ENCODE data around the gene ACKR2.

Gene ACKR2
- total RNA-seq = 0.07 to 1.3 (median 0.38) reads per million in 9 experiments

GRCh38 chr3:42809202-42809601 is at the start of gene ACKR2:
TSS of gene ACKR2 (plus strand) at chr3:42809445. CDS start at chr3:42864503, 55,058 bp downstream.
- DNase-seq = no peak
- Mint-ChIP-seq H3K27me3 (peaks cover 19 to 44% of the 10 kb centered on the region in 2 donors), H3K4me3 (no peak within 1 kb of the TSS), H3K27ac (no peak within 1 kb of the TSS), H3K36me3 (ENCODE audit: insufficient read depth) (peaks cover 11% of the 10 kb centered on the region), H3K9me3 (no peaks in the 10 kb centered on the region), H3K4me1 (ENCODE audit: low read depth in 2 of 2) (peaks cover 7% of the 10 kb centered on the region in 2 donors)
- no peak for ATAC-seq (replicated peaks)

- Mint-ChIP-seq H3K4me1 (ENCODE audit: low read depth in 2 of 2) (no peaks in the 10 kb centered on the region), H3K36me3 (ENCODE audit: insufficient read depth) (no peaks in the 10 kb centered on the region), H3K27ac (no peak overlapping the region), H3K27me3 (peaks cover 9 to 21% of the 10 kb centered on the region in 2 donors), H3K4me3 (no peak overlapping the region), H3K9me3 (no peaks in the 10 kb centered on the region)
- DNase-seq = no peak
- ATAC-seq (replicated peaks) = no peak
Observed at GRCh38 chr3:42762046-42762724, 47.1 kb upstream of the ACKR2 start.

GRCh38 chr3:42763021-42763420 is 46.2 kb upstream of the ACKR2 start:
- H3K27ac Mint-ChIP-seq = no peak overlapping the region
- no peak for DNase-seq

GRCh38 chr3:42764115-42764514 is 45.1 kb upstream of the ACKR2 start:
- ATAC-seq (replicated peaks) (no peak), DNase-seq (no peak)
- H3K4me3 Mint-ChIP-seq = no peak overlapping the region
- H3K9me3 Mint-ChIP-seq = no peaks in the 10 kb centered on the region
- H3K27me3 Mint-ChIP-seq = peaks cover 0 to 8% of the 10 kb centered on the region in 2 donors
- no peak overlapping the region for H3K27ac Mint-ChIP-seq
- no peaks in the 10 kb centered on the region for H3K4me1 Mint-ChIP-seq (ENCODE audit: low read depth in 2 of 2)
- no peaks in the 10 kb centered on the region for H3K36me3 Mint-ChIP-seq (ENCODE audit: insufficient read depth)

More at GRCh38 chr3:42763021-42763420, 46.2 kb upstream of the ACKR2 start:
- H3K9me3 Mint-ChIP-seq = no peaks in the 10 kb centered on the region
- no peaks in the 10 kb centered on the region for H3K4me1 Mint-ChIP-seq (ENCODE audit: low read depth in 2 of 2)
- H3K4me3 Mint-ChIP-seq = no peak overlapping the region
- no peak for ATAC-seq (replicated peaks)
- no peaks in the 10 kb centered on the region for H3K36me3 Mint-ChIP-seq (ENCODE audit: insufficient read depth)
- peaks cover 9 to 19% of the 10 kb centered on the region in 2 donors for H3K27me3 Mint-ChIP-seq

- H3K27ac Mint-ChIP-seq = no peak overlapping the region
- no peak for ATAC-seq (replicated peaks)
- H3K36me3 Mint-ChIP-seq (ENCODE audit: insufficient read depth) = no peaks in the 10 kb centered on the region
- H3K9me3 Mint-ChIP-seq = no peaks in the 10 kb centered on the region
- no peak overlapping the region for H3K4me3 Mint-ChIP-seq
- no peaks in the 10 kb centered on the region for H3K4me1 Mint-ChIP-seq (ENCODE audit: low read depth in 2 of 2)
- H3K27me3 Mint-ChIP-seq = peaks cover 0 to 6% of the 10 kb centered on the region in 2 donors
- no peak for DNase-seq
Observed at GRCh38 chr3:42764561-42765295, 44.5 kb upstream of the ACKR2 start.

- Mint-ChIP-seq H3K27me3 (peaks cover 0 to 6% of the 10 kb centered on the region in 2 donors), H3K27ac (no peak overlapping the region), H3K4me3 (no peak overlapping the region), H3K9me3 (peaks cover 0 to 2% of the 10 kb centered on the region in 2 donors), H3K36me3 (ENCODE audit: insufficient read depth) (peaks cover 5% of the 10 kb centered on the region), H3K4me1 (ENCODE audit: low read depth in 2 of 2) (peaks cover 9 to 11% of the 10 kb centered on the region in 2 donors)
- no peak for ATAC-seq (replicated peaks)
- DNase-seq = no peak
Observed at GRCh38 chr3:42769477-42770131, 39.6 kb upstream of the ACKR2 start.

- no peaks in the 10 kb centered on the region for H3K27me3 Mint-ChIP-seq
- DNase-seq (no peak), ATAC-seq (replicated peaks) (no peak)
- H3K9me3 Mint-ChIP-seq = peaks cover 0 to 2% of the 10 kb centered on the region in 2 donors
- peaks cover 5% of the 10 kb centered on the region for H3K36me3 Mint-ChIP-seq (ENCODE audit: insufficient read depth)
- H3K4me3 Mint-ChIP-seq = no peak overlapping the region
- no peak overlapping the region for H3K27ac Mint-ChIP-seq
- peaks cover 9 to 11% of the 10 kb centered on the region in 2 donors for H3K4me1 Mint-ChIP-seq (ENCODE audit: low read depth in 2 of 2)
Observed at GRCh38 chr3:42771271-42771670, 38.0 kb upstream of the ACKR2 start.

- peaks cover 9 to 11% of the 10 kb centered on the region in 2 donors for H3K4me1 Mint-ChIP-seq (ENCODE audit: low read depth in 2 of 2)
Observed at GRCh38 chr3:42772670-42773408, 36.4 kb upstream of the ACKR2 start, which contains the start of gene CCDC13. TSS of gene CCDC13 (minus strand) at chr3:42773253. CDS start at chr3:42758345, 14,908 bp downstream.

GRCh38 chr3:42773409-42773751 is 35.9 kb upstream of the ACKR2 start:
- Mint-ChIP-seq H3K4me3 (peak overlapping the region; percentile 84 to 88), H3K27ac (peak overlapping the region; percentile 81 to 88), H3K9me3 (peaks cover 0 to 2% of the 10 kb centered on the region in 2 donors), H3K27me3 (no peaks in the 10 kb centered on the region), H3K4me1 (ENCODE audit: low read depth in 2 of 2) (peaks cover 9 to 11% of the 10 kb centered on the region in 2 donors), H3K36me3 (ENCODE audit: insufficient read depth) (peaks cover 5% of the 10 kb centered on the region)
- ATAC-seq (replicated peaks) (peak; percentile 3), DNase-seq (no peak)

More at GRCh38 chr3:42772670-42773408, 36.4 kb upstream of the ACKR2 start, which contains the start of gene CCDC13:
- Mint-ChIP-seq H3K4me3 (peak within 1 kb of the TSS; percentile 84 to 88), H3K36me3 (ENCODE audit: insufficient read depth) (peaks cover 5% of the 10 kb centered on the region), H3K9me3 (peaks cover 0 to 2% of the 10 kb centered on the region in 2 donors), H3K27ac (peak within 1 kb of the TSS; percentile 81 to 88), H3K27me3 (no peaks in the 10 kb centered on the region)
- peak; percentile 82 to 84 (median 83) for DNase-seq
- peak; percentile 92 for ATAC-seq (replicated peaks)

GRCh38 chr3:42778644-42779043 is 30.6 kb upstream of the ACKR2 start:
- Mint-ChIP-seq H3K27ac (no peak overlapping the region), H3K27me3 (no peaks in the 10 kb centered on the region), H3K4me3 (no peak overlapping the region), H3K36me3 (ENCODE audit: insufficient read depth) (peaks cover under 1% of the 10 kb centered on the region), H3K9me3 (no peaks in the 10 kb centered on the region), H3K4me1 (ENCODE audit: low read depth in 2 of 2) (no peaks in the 10 kb centered on the region)
- ATAC-seq (replicated peaks) (no peak), DNase-seq (no peak)

GRCh38 chr3:42780398-42780797 is 28.8 kb upstream of the ACKR2 start:
- Mint-ChIP-seq H3K27me3 (no peaks in the 10 kb centered on the region), H3K36me3 (ENCODE audit: insufficient read depth) (peaks cover 10% of the 10 kb centered on the region), H3K4me3 (no peak overlapping the region), H3K9me3 (no peaks in the 10 kb centered on the region), H3K4me1 (ENCODE audit: low read depth in 2 of 2) (no peaks in the 10 kb centered on the region), H3K27ac (no peak overlapping the region)
- no peak for DNase-seq
- no peak for ATAC-seq (replicated peaks)

GRCh38 chr3:42780892-42781700 is 28.1 kb upstream of the ACKR2 start:
- Mint-ChIP-seq H3K27me3 (no peaks in the 10 kb centered on the region), H3K36me3 (ENCODE audit: insufficient read depth) (peaks cover 14% of the 10 kb centered on the region), H3K27ac (no peak overlapping the region), H3K4me3 (no peak overlapping the region), H3K9me3 (no peaks in the 10 kb centered on the region), H3K4me1 (ENCODE audit: low read depth in 2 of 2) (peaks cover 0 to 2% of the 10 kb centered on the region in 2 donors)
- ATAC-seq (replicated peaks) (peak; percentile 88), DNase-seq (peak; percentile 55 to 60 (median 57))
